ENCODE results near the gene TP53. TPM values are rescaled to one million over a fixed set of nuclear protein-coding genes. Genes with fewer than 3 reads are reported as not detected.

Gene TP53
- total RNA-seq, 6 experiments from 2014 or later = 68.1 to 84.3 (median 75.4) TPM

DNA sequence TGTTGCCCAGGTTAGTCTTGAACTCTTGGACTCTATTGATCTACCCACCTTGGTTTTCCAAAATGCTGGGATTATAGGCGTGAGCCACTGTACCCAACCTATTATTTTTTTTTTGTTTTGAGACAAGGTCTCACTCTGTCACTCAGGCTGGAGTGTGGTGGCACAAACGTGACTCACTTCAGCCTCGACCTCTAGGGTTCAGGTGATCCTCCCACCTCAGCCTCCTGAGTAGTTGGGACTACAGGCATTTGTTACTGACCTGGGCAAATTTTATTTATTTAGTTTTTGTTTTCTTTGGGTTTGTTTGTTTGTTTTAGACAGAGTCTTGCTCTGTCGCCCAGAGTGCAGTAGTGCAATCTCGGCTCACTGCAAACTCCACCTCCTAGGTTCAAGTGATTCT is 63.6 kb downstream of the TP53 start:
- Mint-ChIP-seq H3K4me3 (no peak overlapping the region), H3K36me3 (ENCODE audit: low read depth) (peaks cover 4% of the 10 kb centered on the region; the same call in 1 of the 2 replicates), H3K27ac (no peak overlapping the region), H3K4me1 (ENCODE audit: low read depth) (peaks cover 10% of the 10 kb centered on the region; the same call in 1 of the 2 replicates), H3K9me3 (no peaks in the 10 kb centered on the region), H3K27me3 (ENCODE audit: insufficient read depth) (peaks cover 3% of the 10 kb centered on the region; the same call in 1 of the 2 replicates)
- DNase-seq = no peak
- TF ChIP-seq CTCF (IDR thresholded peaks at IDR 0.05) = no peak

GRCh38 chr17:7620835-7621234 is 66.5 kb downstream of the TP53 start:
- DNase-seq = no peak
- H3K27me3 Mint-ChIP-seq (ENCODE audit: insufficient read depth) = peaks cover 3% of the 10 kb centered on the region; the same call in 1 of the 2 replicates
- H3K27ac Mint-ChIP-seq = no peak overlapping the region
- no peak overlapping the region for H3K4me3 Mint-ChIP-seq
- H3K36me3 Mint-ChIP-seq (ENCODE audit: low read depth) = no peaks in the 10 kb centered on the region
- no peaks in the 10 kb centered on the region for H3K9me3 Mint-ChIP-seq
- no peaks in the 10 kb centered on the region for H3K4me1 Mint-ChIP-seq (ENCODE audit: low read depth)
- no peak for TF ChIP-seq CTCF (IDR thresholded peaks at IDR 0.05)

DNA sequence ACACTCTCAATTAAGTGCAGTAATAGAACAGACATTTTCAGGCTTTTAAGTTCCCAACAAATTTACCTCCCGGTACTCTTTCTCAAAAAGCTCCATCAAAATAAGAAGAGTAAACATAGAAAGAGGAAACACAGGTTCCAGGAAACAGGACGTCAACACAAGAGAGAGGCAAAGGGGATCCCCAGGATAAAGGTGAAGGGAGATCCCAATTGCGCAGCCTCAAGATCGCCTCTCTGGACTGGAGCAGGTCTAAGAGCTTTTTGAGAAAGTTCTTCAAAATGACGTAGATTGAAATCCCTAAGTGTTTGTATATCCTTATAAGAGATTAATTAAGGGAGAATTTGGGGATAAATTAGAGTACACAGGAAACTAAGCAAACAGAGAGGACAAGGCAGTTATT is 68.7 kb downstream of the TP53 start:
- Mint-ChIP-seq H3K4me3 (no peak overlapping the region), H3K27me3 (ENCODE audit: insufficient read depth) (peaks cover 2% of the 10 kb centered on the region; the same call in 1 of the 2 replicates), H3K36me3 (ENCODE audit: low read depth) (peaks cover 2% of the 10 kb centered on the region), H3K4me1 (ENCODE audit: low read depth) (peaks cover 3% of the 10 kb centered on the region), H3K27ac (no peak overlapping the region), H3K9me3 (no peaks in the 10 kb centered on the region)
- TF ChIP-seq CTCF (IDR thresholded peaks at IDR 0.05) = no peak
- DNase-seq = no peak

Other genes with a start within 250 kb of the TP53 start
- gene FGF11, start 248.0 kb downstream of the TP53 start, total RNA-seq (2021; fragmentation: NEBNext Ultra II Directional; extraction: Animal tissue kit (Norgen Biotek cat#: 25700)) = under 1 TPM in 3 of 6 experiments, not detected in 3; 0.10 to 0.31 (median 0.24) TPM
- gene CHRNB1, start 242.4 kb downstream of the TP53 start, total RNA-seq (2021; fragmentation: NEBNext Ultra II Directional; extraction: Animal tissue kit (Norgen Biotek cat#: 25700)) = 1 to 10 TPM; 2.0 to 2.8 (median 2.4) TPM
- 10 to 100 TPM; 62.7 to 75.9 (median 68.6) TPM for gene ZBTB4, start 207.9 kb downstream of the TP53 start, total RNA-seq (2021; fragmentation: NEBNext Ultra II Directional; extraction: Animal tissue kit (Norgen Biotek cat#: 25700))
- gene SLC35G6, start 206.0 kb downstream of the TP53 start, total RNA-seq (2021; fragmentation: NEBNext Ultra II Directional; extraction: Animal tissue kit (Norgen Biotek cat#: 25700)) = not detected
- 100 to 1,000 TPM; 111 to 127 (median 118) TPM for gene POLR2A, start 203.1 kb downstream of the TP53 start, total RNA-seq (2021; fragmentation: NEBNext Ultra II Directional; extraction: Animal tissue kit (Norgen Biotek cat#: 25700))
- 10 to 100 TPM; 22.0 to 28.3 (median 25.4) TPM for gene TNFSF12, start 138.4 kb downstream of the TP53 start, total RNA-seq (2021; fragmentation: NEBNext Ultra II Directional; extraction: Animal tissue kit (Norgen Biotek cat#: 25700))
- 1 to 10 TPM; 1.2 to 2.8 (median 1.5) TPM for gene TNFSF13, start 128.7 kb downstream of the TP53 start, total RNA-seq (2021; fragmentation: NEBNext Ultra II Directional; extraction: Animal tissue kit (Norgen Biotek cat#: 25700))
- gene SENP3, start 125.6 kb downstream of the TP53 start, total RNA-seq (2021; fragmentation: NEBNext Ultra II Directional; extraction: Animal tissue kit (Norgen Biotek cat#: 25700)) = 10 to 100 TPM; 53.9 to 70.3 (median 60.3) TPM
- gene CD68, start 107.9 kb downstream of the TP53 start, total RNA-seq (2021; fragmentation: NEBNext Ultra II Directional; extraction: Animal tissue kit (Norgen Biotek cat#: 25700)) = 10 to 100 TPM; 46.6 to 71.7 (median 68.5) TPM
- gene MPDU1, start 103.6 kb downstream of the TP53 start, total RNA-seq (2021; fragmentation: NEBNext Ultra II Directional; extraction: Animal tissue kit (Norgen Biotek cat#: 25700)) = 10 to 100 TPM; 59.2 to 91.2 (median 68.6) TPM
- gene SOX15, start 97.4 kb downstream of the TP53 start, total RNA-seq (2021; fragmentation: NEBNext Ultra II Directional; extraction: Animal tissue kit (Norgen Biotek cat#: 25700)) = 1 to 10 TPM in 1 of 6 experiments, under 1 TPM in 5; 0.62 to 1.0 (median 0.81) TPM
- 10 to 100 TPM; 49.3 to 62.3 (median 51.5) TPM for gene FXR2, start 72.6 kb downstream of the TP53 start, total RNA-seq (2021; fragmentation: NEBNext Ultra II Directional; extraction: Animal tissue kit (Norgen Biotek cat#: 25700))
- 10 to 100 TPM; 39.2 to 55.0 (median 43.5) TPM for gene SAT2, start 59.7 kb downstream of the TP53 start, total RNA-seq (2021; fragmentation: NEBNext Ultra II Directional; extraction: Animal tissue kit (Norgen Biotek cat#: 25700))
- 1 to 10 TPM in 1 of 6 experiments, under 1 TPM in 5; 0.36 to 1.2 (median 0.79) TPM for gene SHBG, start 57.4 kb downstream of the TP53 start, total RNA-seq (2021; fragmentation: NEBNext Ultra II Directional; extraction: Animal tissue kit (Norgen Biotek cat#: 25700))
- gene ATP1B2, start 36.6 kb downstream of the TP53 start, total RNA-seq (2021; fragmentation: NEBNext Ultra II Directional; extraction: Animal tissue kit (Norgen Biotek cat#: 25700)) = not detected
- 10 to 100 TPM in 5 of 6 experiments, 1 to 10 TPM in 1; 8.6 to 18.2 (median 15.2) TPM for gene WRAP53, start 987 bp upstream of the TP53 start, total RNA-seq (2021; fragmentation: NEBNext Ultra II Directional; extraction: Animal tissue kit (Norgen Biotek cat#: 25700))
- under 1 TPM; 0.12 to 0.34 (median 0.24) TPM for gene EFNB3, start 17.7 kb upstream of the TP53 start, total RNA-seq (2021; fragmentation: NEBNext Ultra II Directional; extraction: Animal tissue kit (Norgen Biotek cat#: 25700))
- gene DNAH2, start 30.3 kb upstream of the TP53 start, total RNA-seq (2021; fragmentation: NEBNext Ultra II Directional; extraction: Animal tissue kit (Norgen Biotek cat#: 25700)) = not detected
- 10 to 100 TPM; 10.4 to 15.2 (median 11.6) TPM for gene KDM6B, start 146.7 kb upstream of the TP53 start, total RNA-seq (2021; fragmentation: NEBNext Ultra II Directional; extraction: Animal tissue kit (Norgen Biotek cat#: 25700))
- 1 to 10 TPM in 2 of 6 experiments, under 1 TPM in 4; 0.40 to 1.3 (median 0.60) TPM for gene TMEM88, start 167.6 kb upstream of the TP53 start, total RNA-seq (2021; fragmentation: NEBNext Ultra II Directional; extraction: Animal tissue kit (Norgen Biotek cat#: 25700))
- 100 to 1,000 TPM; 104 to 122 (median 107) TPM for gene NAA38, start 170.1 kb upstream of the TP53 start, total RNA-seq (2021; fragmentation: NEBNext Ultra II Directional; extraction: Animal tissue kit (Norgen Biotek cat#: 25700))
- gene CYB5D1, start 170.5 kb upstream of the TP53 start, total RNA-seq (2021; fragmentation: NEBNext Ultra II Directional; extraction: Animal tissue kit (Norgen Biotek cat#: 25700)) = 10 to 100 TPM in 4 of 6 experiments, 1 to 10 TPM in 2; 9.3 to 15.3 (median 10.5) TPM
- 100 to 1,000 TPM in 4 of 6 experiments, 10 to 100 TPM in 2; 83.3 to 112 (median 110) TPM for gene CHD3, start 201.3 kb upstream of the TP53 start, total RNA-seq (2021; fragmentation: NEBNext Ultra II Directional; extraction: Animal tissue kit (Norgen Biotek cat#: 25700))
- 1 to 10 TPM; 2.2 to 3.6 (median 3.1) TPM for gene RNF227, start 228.8 kb upstream of the TP53 start, total RNA-seq (2021; fragmentation: NEBNext Ultra II Directional; extraction: Animal tissue kit (Norgen Biotek cat#: 25700))
- gene KCNAB3, start 242.4 kb upstream of the TP53 start, total RNA-seq (2021; fragmentation: NEBNext Ultra II Directional; extraction: Animal tissue kit (Norgen Biotek cat#: 25700)) = 1 to 10 TPM; 1.5 to 3.0 (median 2.3) TPM
- 100 to 1,000 TPM; 244 to 309 (median 288) TPM for gene TRAPPC1, start 244.5 kb upstream of the TP53 start, total RNA-seq (2021; fragmentation: NEBNext Ultra II Directional; extraction: Animal tissue kit (Norgen Biotek cat#: 25700))
- 10 to 100 TPM; 20.8 to 32.2 (median 28.5) TPM for gene CNTROB, start 244.7 kb upstream of the TP53 start, total RNA-seq (2021; fragmentation: NEBNext Ultra II Directional; extraction: Animal tissue kit (Norgen Biotek cat#: 25700))